ENCODE measurements around the gene LNX1. TPM values are rescaled to one million over a fixed set of nuclear protein-coding genes. Genes with fewer than 3 reads are reported as not detected.

Gene LNX1
- total and polyA plus RNA-seq, 2 of the 13 experiments (the other 11 are each of a cell fraction or from before 2014, with no cell fraction given): 0.49 TPM

GRCh38 chr4:53548662-53549061 is 42.6 kb downstream of the LNX1 start:
- FAIRE-seq (no peak), ATAC-seq (no peak), DNase-seq (ENCODE audit: low spot score) (no peak)
- H4K20me1 ChIP-seq (ENCODE audit: insufficient read depth, low read length): no peaks in the 10 kb centered on the region
- no peak overlapping the region for H2AFZ ChIP-seq (ENCODE audit: low read length)
- no peaks in the 10 kb centered on the region for H3K27me3 ChIP-seq (ENCODE audit: control insufficient read depth in 1 of 2, insufficient read depth in 2 of 2, low read length in 2 of 2)
- no peak overlapping the region for H3K4me3 ChIP-seq (replicated peaks in 1 of 3; ENCODE audit: insufficient read depth in 1 of 3, low read depth in 2 of 3, low read length in 3 of 3)
- intact Hi-C loops (cut with micrococcal nuclease; ENCODE audit: unreplicated experiment): no loop called here
- no peaks in the 10 kb centered on the region for H3K4me1 ChIP-seq (ENCODE audit: insufficient read depth, low read length)
- POLR2A ChIA-PET: no interaction called here
- no peak overlapping the region for H3K27ac ChIP-seq (ENCODE audit: extremely low read length, insufficient read depth, low read length)
- no peaks in the 10 kb centered on the region for H3K9me3 ChIP-seq (ENCODE audit: low read length)
- H3K36me3 ChIP-seq (replicated peaks in 1 of 2; ENCODE audit: control insufficient read depth in 1 of 2, insufficient read depth in 2 of 2, low read length in 2 of 2): no peaks in the 10 kb centered on the region
- TF ChIP-seq, protein P1, sequence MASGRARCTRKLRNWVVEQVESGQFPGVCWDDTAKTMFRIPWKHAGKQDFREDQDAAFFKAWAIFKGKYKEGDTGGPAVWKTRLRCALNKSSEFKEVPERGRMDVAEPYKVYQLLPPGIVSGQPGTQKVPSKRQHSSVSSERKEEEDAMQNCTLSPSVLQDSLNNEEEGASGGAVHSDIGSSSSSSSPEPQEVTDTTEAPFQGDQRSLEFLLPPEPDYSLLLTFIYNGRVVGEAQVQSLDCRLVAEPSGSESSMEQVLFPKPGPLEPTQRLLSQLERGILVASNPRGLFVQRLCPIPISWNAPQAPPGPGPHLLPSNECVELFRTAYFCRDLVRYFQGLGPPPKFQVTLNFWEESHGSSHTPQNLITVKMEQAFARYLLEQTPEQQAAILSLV (CRISPR knock-in tag; IDR thresholded peaks at IDR 0.05; ENCODE audit: borderline replicate concordance): no peak
- TF ChIP-seq ZNF562 (CRISPR knock-in tag; IDR thresholded peaks at IDR 0.05; ENCODE audit: borderline replicate concordance) (no peak), ISL2 (CRISPR knock-in tag; IDR thresholded peaks at IDR 0.05) (no peak), ZNF577 (CRISPR knock-in tag; IDR thresholded peaks at IDR 0.05; ENCODE audit: borderline replicate concordance, low read depth) (no peak), POLR2A (IDR thresholded peaks at IDR 0.05; ENCODE audit: insufficient read depth in 1 of 2, low read depth in 2 of 2, low read length in 2 of 2) (no peak)
- H3K9ac ChIP-seq (ENCODE audit: insufficient read depth, low read depth, low read length): no peak overlapping the region
- CTCF ChIA-PET (ENCODE audit: low intra/inter-chr PET ratio, low total read pairs): no interaction called here
- WGBS (ENCODE audit: low lambda C conversion rate): 21% methylated on average over 3 of the region's 3 CpGs
- in situ Hi-C loops (cut with HindIII; ENCODE audit: extremely low pct_ligation_motif_present, low pct_unique_long_range_greater_than_20kb): no loop called here
- H3K79me2 ChIP-seq (ENCODE audit: insufficient read depth, low read length): no peaks in the 10 kb centered on the region
- no peak overlapping the region for H3K4me2 ChIP-seq (ENCODE audit: low read depth, low read length)
- no TSS peak for BruUV-seq (replicated peaks)

DNA sequence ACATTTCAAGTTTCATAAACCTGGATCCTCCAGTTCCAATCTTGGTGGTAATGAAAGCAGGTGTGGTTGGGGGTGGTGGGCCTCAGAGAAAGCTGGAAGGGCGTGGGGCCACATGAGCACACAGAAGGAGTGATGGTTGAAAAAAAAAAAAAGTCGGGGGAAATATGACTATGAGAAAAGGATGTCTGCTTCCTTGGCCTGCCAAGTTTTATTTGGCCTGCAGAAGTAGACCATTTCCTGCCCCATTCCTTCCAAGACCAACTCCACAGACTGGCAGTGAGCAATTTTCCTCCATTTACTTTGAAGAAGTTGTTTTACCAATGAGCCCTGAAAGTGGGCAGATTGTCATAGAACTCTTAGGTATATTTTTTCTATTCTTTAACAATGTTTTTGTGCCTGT is 43.3 kb downstream of the LNX1 start:
- no peak overlapping the region for H3K4me3 ChIP-seq (replicated peaks in 1 of 3; ENCODE audit: insufficient read depth in 1 of 3, low read depth in 2 of 3, low read length in 3 of 3)
- H3K27me3 ChIP-seq (ENCODE audit: control insufficient read depth in 1 of 2, insufficient read depth in 2 of 2, low read length in 2 of 2): no peaks in the 10 kb centered on the region; a peak in 1 of 5 replicates
- H4K20me1 ChIP-seq (ENCODE audit: insufficient read depth, low read length): no peaks in the 10 kb centered on the region
- H3K36me3 ChIP-seq (replicated peaks in 1 of 2; ENCODE audit: control insufficient read depth in 1 of 2, insufficient read depth in 2 of 2, low read length in 2 of 2): no peaks in the 10 kb centered on the region
- ChIA-PET POLR2A (no interaction called here), CTCF (ENCODE audit: low intra/inter-chr PET ratio, low total read pairs) (no interaction called here)
- FAIRE-seq (no peak), DNase-seq (ENCODE audit: low spot score) (no peak), ATAC-seq (no peak)
- H3K27ac ChIP-seq (ENCODE audit: extremely low read length, insufficient read depth, low read length): no peak overlapping the region
- intact Hi-C loops (cut with micrococcal nuclease; ENCODE audit: unreplicated experiment): no loop called here
- no peak overlapping the region for H3K9ac ChIP-seq (ENCODE audit: insufficient read depth, low read depth, low read length)
- no TSS peak for BruUV-seq (replicated peaks)
- no peaks in the 10 kb centered on the region for H3K79me2 ChIP-seq (ENCODE audit: insufficient read depth, low read length)
- WGBS (ENCODE audit: low lambda C conversion rate): 18% methylated on average over 2 of the region's 2 CpGs
- in situ Hi-C loops (cut with HindIII; ENCODE audit: extremely low pct_ligation_motif_present, low pct_unique_long_range_greater_than_20kb): no loop called here
- no peak overlapping the region for H2AFZ ChIP-seq (ENCODE audit: low read length)
- no peak overlapping the region for H3K4me2 ChIP-seq (ENCODE audit: low read depth, low read length)
- no peaks in the 10 kb centered on the region for H3K9me3 ChIP-seq (ENCODE audit: low read length)
- H3K4me1 ChIP-seq (ENCODE audit: insufficient read depth, low read length): no peaks in the 10 kb centered on the region
- TF ChIP-seq REL (CRISPR knock-in tag; conservative IDR thresholded peaks at IDR 0.05) (no peak), ZNF318 (CRISPR knock-in tag; IDR thresholded peaks at IDR 0.05) (no peak), ZNF788 (CRISPR knock-in tag; IDR thresholded peaks at IDR 0.05; ENCODE audit: borderline replicate concordance) (no peak)

Data from HepG2 (cell line).